Measurements from ENCODE around the gene CD68.

Gene CD68, protein sequence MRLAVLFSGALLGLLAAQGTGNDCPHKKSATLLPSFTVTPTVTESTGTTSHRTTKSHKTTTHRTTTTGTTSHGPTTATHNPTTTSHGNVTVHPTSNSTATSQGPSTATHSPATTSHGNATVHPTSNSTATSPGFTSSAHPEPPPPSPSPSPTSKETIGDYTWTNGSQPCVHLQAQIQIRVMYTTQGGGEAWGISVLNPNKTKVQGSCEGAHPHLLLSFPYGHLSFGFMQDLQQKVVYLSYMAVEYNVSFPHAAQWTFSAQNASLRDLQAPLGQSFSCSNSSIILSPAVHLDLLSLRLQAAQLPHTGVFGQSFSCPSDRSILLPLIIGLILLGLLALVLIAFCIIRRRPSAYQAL

DNA sequence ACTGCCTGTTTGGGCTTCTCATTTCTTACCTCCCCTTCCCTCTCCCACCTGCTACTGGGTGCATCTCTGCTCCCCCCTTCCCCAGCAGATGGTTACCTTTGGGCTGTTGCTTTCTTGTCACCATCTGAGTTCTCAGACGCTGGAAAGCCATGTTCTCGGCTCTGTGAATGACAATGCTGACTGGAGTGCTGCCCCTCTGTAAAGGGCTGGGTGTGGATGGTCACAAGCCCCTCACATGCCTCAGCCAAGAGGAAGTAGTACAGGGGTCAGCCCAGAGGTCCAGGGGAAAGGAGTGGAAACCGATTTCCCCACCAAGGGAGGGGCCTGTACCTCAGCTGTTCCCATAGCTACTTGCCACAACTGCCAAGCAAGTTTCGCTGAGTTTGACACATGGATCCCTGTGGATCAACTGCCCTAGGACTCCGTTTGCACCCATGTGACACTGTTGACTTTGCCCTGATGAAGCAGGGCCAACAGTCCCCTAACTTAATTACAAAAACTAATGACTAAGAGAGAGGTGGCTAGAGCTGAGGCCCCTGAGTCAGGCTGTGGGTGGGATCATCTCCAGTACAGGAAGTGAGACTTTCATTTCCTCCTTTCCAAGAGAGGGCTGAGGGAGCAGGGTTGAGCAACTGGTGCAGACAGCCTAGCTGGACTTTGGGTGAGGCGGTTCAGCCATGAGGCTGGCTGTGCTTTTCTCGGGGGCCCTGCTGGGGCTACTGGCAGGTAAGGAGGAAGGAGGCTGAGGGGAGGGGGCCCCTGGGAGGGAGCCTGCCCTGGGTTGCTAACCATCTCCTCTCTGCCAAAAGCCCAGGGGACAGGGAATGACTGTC, at the start of gene CD68:
Gene CD68, plus strand, starts transcription at position 638 of the 833 bp plus-strand sequence. Its CDS starts 40 bp downstream, at position 678.
- DNase-seq, result no peak

DNA sequence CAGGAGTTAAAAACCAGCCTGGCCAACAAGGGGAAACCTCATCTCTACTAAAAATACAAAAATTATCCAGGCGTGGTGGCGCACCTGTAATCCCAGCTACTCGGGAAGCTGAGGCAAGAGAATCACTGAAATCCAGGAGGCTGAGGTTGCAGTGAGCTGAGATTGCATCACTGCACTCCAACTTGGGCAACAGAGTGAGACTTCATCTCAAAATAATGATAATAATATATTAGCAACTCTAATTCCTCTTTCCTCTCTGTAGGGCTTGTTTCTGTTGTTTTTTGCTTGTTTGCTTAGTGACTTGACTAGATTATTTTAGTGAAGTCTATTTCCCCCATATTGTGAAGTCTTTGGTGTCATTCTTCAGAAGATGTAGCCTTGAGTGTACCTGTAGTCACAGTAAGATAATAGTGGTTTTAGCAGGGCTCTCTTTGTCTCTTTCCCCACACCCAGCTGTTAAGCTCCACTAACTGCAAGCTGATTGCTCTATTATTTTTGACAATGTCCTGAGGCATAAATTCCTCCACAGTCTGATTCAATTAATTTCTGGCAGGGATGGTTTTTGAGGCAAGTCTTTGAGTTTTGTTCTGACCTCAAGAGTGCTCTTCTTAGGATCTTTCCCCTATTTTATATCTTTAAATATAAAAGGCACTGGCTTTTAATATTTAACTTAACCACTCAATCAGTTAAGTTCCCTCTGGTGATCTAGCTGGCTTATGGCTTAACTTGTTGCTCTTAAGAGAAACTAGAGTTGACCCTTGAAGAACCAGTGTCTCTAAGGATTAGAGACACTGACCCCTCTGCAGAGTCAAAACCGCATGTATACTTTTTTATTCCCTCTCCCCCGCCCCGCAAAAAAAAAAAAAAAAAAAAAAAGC, 49.2 kb upstream of the CD68 start:
- DNase-seq, result no peak

DNA sequence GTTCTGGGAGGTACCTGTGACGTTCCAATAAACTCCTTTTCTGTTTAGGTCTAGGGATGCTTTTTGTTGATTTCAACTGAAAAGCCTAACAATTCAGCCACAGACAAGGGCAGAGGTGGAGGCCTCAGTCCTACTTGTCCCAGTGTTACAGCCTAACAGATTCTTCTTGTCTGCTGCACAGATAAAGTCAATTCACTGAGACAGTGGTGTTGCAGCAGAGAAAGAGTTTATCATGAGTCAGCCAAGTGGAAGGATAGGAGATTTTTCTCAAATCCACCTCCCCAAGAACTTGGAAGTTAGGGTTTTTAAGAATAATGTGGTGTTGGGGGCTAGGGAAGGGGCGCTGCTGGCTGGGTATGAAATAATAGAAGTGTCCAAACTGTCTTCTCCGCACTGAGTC, 41.4 kb upstream of the CD68 start:
- DNase-seq, result no peak

DNA sequence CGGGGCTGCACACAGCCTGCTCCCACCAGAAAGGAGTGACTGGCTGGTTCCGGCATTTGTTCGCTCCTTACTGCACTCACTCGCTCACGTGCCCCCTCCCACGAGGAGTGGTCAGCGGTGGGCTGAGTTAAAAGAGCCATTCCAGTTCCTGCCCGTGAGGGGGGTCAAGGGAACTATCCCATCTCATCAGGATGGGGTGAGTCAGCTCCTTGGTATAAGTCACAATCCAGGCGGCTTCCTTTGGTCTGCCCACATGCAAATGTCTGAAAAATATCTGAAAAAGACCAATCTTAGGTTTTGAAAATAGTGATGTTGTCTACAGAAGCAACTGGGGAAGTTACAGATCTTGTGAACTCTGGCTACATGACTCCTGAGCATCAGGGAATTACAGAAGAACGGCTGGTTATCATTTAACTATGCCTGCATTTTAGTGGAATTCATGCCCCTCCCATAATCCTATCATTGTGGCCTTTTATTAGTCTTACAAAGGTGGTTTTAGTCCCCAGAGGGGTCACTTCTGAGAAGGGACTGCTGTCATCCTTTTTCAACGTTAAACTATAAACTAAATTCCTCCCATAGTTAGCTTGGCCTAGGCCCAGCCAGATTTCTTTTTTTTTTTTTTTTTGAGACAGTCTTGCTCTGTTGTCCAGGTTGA, 40.4 kb upstream of the CD68 start:
- DNase-seq, result no peak

DNA sequence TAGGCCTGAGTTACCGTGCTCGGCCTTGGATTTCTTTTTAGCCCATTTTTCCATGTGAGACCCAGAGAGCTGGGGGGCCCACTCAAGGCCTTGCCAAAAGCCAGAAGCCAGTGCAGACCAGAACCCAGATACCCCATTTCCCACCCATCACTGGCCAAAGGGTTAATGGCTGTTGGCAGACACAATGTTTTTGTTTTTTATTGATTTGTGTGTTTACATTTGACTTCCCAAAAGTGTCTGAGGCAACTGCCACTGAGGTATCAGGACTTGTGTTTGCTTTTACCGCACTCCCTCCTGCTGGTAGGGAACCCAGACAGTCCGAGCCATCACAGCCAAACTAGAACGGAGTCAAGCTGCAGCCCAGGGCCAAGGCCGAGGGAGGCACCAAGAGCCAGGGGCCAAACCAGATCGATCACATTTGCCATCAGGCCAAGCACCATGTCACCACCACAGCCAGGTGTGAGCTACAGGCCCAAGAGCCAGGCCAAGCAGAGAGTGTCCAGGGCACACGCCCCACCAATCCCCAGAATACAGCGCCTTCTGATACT, 38.3 kb upstream of the CD68 start:
- DNase-seq, result no peak

DNA sequence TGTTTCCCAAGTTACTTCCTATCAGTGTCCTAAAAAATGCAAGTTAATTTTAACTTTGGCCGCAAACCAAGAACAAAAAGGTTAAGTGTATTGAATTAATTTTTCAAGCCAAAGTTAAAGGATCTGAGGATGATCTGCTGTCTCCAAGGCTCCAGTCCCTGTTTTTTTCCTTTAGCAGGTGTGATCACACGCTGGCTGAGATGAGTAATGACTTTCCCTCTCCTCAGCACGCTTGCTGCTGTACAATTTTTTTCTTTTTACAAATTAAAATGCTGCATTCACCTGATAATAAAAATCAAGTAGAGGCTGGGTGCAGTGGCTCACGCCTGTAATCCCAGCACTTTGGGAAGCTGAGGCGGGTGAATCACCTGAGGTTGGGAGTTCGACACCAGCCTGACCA, 34.5 kb upstream of the CD68 start:
- DNase-seq, result no peak

DNA sequence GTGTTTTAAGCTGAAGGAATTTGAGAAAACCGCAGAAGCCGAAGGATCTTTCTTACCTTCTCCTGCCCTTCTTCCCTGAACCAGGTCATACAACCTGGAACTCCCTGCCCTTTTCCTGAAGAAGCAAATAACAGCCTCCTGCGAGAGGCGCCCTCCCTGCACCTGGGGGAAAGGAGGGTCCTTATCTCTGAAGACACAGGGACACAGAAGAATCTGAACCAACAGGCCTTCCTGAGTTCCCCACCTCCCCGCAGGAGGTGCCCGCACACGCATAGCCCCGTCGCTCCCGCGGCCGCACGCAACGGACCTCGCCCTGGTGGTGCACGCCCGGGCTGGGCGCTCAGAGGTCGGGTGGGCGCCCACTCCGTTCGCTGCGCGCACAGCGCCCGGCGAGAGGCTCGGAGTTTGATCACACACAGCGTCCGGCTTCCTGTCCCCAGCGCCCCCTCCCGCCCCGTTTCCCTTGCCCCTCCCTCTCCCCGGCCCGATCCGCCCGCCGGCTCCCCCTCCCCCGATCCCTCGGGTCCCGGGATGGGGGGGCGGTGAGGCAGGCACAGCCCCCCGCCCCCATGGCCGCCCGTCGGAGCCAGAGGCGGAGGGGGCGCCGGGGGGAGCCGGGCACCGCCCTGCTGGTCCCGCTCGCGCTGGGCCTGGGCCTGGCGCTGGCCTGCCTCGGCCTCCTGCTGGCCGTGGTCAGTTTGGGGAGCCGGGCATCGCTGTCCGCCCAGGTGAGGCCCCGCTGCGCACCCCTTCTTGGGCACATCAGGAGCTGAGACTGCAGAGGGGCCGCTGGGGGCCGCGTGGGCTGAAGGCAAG, 30.6 kb upstream of the CD68 start, which contains the start of gene TNFSF12:
Gene TNFSF12, plus strand, starts transcription at position 474 of the 816 bp plus-strand sequence. Its CDS starts 96 bp downstream, at position 570.
- DNase-seq, result no peak

DNA sequence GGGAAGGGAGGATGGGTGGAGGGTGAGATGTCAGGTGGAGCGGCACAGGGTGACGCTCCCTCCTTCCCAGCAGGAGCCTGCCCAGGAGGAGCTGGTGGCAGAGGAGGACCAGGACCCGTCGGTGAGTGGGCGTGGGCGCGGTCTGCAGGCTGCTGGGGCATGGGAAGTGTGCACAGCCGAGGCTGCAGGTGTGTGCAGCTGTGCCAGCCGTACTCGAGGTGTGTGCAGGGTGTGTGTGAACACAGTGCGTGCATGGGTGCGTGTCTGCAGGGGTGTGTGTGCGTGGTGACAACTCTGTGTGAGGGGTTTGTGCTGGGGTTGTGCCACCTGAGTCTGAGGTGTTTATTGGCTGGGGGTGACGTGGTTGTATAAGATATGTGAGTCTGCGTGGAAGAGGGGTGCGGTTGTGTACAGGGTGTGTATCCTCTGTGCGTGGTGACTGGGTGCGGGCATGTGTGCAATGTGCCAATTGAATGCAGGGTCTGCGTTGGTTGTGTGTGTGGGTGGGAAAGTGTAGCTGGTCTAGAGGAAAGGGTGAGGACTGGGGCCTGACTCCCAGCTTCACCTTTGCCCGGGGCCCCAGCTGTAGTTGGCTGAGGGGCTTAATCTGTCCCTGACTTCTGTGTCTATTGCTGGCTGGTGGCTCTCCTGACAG, 29.9 kb upstream of the CD68 start:
- DNase-seq, result no peak

DNA sequence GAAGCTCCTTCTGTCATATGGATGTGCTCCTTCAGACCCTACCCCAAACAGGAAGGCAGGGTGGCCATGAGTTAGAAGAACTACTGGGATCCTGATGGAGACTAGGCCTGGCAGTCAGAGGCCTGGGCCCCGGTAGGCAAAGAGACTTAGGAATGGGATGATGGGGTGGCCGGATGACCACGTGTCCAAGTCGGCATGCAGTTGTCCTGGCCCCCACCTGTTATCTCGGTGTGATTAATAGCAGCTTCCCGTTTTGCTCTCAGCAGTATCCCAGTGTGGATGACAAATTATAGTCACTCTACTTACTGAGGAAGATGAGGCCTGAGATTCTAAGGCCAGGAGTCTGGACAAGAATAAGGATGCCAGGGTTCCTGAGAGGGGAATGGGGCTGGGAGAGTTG, 29.1 kb upstream of the CD68 start:
- DNase-seq, result no peak

DNA sequence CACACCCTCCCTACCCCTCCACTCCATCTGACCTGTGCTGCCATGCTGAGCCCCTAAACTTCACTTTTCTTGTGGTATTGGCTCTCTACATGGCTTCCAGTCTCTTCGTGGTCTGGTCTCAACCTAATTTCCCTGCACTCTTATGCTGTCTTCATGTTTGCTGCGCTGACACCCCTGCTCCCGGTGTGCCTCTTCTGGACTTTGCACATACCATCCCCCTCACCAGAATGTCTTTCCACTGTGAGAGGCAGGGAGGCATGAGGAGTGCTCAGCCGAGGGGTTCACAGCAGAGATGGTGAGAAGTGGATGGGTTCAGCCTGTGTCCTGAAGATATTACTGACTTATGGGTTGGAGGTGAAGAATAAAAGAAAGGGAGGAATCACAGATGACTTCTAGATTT, 28.0 kb upstream of the CD68 start:
- DNase-seq, result no peak

DNA sequence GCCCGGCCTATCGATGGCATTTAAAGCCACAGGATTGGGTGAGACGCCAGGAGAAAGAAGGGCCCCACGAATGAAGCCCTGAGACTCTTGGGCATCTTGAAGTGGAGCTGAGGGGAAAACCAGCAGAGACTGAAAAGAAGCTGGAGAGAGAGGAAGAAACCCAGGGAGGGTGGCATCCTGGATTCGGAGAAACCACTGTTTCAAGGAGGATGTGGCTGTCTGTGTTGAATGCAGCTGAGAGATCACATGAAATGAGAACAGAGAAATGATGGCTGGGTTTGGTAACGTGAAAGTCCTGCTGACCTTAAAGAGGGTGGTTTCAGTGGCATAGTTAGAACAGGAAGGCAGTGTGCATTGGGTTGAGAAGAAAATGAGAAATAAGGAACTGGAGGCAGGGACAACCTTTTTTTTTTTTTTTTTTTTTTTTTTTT, 26.8 kb upstream of the CD68 start:
- no peak for DNase-seq

DNA sequence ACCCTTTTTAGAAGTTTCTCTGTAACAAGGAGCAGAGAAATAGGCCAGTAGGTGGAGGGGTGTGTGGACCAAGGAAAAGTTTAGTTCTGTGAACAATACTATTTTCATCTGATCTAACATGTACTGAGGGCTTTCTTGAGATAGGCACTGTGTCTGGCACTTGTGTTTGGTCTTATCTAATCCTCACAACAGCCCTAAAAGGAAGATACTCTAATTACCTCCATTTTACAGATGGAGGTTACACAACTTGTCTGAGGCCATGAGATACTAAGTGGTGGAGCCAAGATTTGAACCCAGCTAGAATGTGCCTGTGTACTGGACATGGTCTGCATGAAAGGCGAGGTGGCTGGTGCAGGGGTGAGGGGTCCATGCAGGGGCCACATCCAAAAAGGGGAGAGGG, 26.1 kb upstream of the CD68 start:
- DNase-seq, result no peak

DNA sequence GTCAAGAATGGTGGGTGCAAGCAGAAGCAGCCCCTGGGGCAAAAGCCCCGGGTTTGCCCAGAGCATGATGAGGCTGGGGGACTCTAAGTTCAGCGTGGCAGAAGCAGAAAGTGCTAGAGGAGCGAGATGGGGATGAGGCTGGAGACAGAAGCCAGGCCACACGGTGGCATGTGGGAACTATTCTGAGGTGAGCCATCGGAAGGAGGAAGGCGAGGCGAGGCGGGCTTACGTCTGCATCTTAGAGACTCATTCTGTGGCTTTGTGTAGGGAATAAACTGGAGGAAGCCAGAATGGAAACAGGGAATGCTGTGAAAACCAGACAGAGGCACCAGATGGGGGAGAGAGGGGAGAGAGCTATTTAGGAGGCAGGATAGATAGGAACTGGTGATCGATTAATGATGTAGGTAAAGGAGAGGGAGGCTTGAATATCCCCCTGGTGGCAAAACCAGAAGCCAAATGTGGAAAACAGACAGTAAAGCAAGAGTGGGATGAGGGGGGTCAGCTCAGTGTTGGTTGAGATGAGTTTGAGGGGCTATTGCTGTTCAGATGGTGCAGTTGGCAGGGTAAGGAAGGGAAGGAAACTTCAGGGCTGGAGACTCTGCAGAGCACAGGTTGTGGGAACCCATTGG, 24.0 kb upstream of the CD68 start:
- DNase-seq, result no peak

DNA sequence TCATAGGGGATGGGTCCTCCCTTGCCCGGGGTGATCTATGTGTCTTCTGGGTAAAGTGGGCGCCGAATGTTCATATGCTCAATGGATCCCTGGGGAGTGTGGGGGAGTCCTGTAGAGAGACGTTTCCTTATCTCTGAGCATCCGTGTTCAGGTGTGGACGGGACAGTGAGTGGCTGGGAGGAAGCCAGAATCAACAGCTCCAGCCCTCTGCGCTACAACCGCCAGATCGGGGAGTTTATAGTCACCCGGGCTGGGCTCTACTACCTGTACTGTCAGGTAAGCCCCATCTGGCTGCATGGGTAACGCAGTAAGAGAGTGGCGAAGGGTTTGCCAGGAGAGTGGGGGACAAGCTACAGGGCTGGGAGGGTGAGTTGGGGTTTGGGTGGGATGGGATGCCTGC, 22.8 kb upstream of the CD68 start:
- DNase-seq, result no peak

DNA sequence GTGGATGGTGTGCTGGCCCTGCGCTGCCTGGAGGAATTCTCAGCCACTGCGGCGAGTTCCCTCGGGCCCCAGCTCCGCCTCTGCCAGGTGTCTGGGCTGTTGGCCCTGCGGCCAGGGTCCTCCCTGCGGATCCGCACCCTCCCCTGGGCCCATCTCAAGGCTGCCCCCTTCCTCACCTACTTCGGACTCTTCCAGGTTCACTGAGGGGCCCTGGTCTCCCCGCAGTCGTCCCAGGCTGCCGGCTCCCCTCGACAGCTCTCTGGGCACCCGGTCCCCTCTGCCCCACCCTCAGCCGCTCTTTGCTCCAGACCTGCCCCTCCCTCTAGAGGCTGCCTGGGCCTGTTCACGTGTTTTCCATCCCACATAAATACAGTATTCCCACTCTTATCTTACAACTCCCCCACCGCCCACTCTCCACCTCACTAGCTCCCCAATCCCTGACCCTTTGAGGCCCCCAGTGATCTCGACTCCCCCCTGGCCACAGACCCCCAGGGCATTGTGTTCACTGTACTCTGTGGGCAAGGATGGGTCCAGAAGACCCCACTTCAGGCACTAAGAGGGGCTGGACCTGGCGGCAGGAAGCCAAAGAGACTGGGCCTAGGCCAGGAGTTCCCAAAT, 22.2 kb upstream of the CD68 start:
- no peak for DNase-seq

DNA sequence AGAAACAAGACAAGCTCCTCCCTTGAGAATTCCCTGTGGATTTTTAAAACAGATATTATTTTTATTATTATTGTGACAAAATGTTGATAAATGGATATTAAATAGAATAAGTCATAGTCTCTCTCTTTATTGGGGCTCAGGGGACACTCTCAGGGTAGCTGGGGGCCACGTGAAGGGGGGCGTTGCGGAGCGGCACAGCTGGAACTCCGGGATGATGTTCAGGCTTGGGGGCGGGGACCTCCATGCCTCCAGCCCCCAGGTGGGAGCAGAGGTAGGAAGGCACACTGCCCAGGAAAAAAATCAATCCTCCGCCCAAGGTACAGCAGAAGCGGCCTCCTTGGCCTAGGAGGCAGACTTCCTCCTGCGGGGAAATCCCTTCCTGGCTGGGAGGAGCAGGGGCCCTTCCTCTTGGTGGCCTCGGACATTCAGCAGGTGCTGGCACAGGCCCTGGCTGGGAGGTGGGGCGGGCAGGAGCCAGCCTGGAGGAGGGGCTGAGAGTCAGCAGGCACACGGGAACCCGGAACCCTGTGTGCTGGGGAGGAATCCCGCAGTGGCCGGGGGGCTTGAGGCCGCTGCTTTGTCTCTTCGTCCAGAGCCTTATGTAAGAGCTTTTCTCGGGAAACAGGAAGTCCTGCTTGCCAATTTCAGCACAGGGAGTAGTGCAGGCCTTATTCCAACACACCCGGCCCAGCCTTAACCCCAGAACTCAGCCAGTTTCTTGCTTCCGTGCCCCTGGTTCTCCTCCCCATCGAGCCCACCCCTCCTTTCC, 21.5 kb upstream of the CD68 start:
- DNase-seq, result peak; percentile 29

DNA sequence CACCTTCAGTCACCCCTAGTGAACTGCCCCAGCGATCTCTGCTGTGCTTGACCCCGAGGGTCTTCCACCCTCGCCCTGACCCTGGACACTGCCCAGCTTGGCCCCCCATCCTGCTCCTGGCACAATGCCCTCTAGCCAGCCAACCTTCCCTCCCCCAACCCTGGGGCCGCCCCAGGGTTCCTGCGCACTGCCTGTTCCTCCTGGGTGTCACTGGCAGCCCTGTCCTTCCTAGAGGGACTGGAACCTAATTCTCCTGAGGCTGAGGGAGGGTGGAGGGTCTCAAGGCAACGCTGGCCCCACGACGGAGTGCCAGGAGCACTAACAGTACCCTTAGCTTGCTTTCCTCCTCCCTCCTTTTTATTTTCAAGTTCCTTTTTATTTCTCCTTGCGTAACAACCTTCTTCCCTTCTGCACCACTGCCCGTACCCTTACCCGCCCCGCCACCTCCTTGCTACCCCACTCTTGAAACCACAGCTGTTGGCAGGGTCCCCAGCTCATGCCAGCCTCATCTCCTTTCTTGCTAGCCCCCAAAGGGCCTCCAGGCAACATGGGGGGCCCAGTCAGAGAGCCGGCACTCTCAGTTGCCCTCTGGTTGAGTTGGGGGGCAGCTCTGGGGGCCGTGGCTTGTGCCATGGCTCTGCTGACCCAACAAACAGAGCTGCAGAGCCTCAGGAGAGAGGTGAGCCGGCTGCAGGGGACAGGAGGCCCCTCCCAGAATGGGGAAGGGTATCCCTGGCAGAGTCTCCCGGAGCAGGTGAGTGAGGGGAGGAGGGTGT, 20.7 kb upstream of the CD68 start, which contains the start of gene TNFSF13:
Gene TNFSF13, plus strand, starts transcription at position 207 of the 776 bp plus-strand sequence. Its CDS starts 290 bp downstream, at position 497.
- no peak for DNase-seq

Measured in NCI-H1436 (cell line).